ENCODE measurements around the gene KRT86. TPM values are rescaled to one million over a fixed set of nuclear protein-coding genes. Genes with fewer than 3 reads are reported as not detected.

KRT86 gene
- total and polyA plus RNA-seq, 4 donors, result 0.39 to 3.2 (median 1.3) TPM

GRCh38 chr12:52320784-52321400 lies 46.4 kb downstream of the KRT86 start, which contains the start of gene KRT83:
KRT83 (minus strand) TSS chr12:52321398; CDS start chr12:52321335, 63 bp downstream.
- Histone ChIP-seq H3K4me1 (ENCODE audit: control insufficient read depth in 1 of 2, insufficient read depth in 2 of 2, low read length in 2 of 2) (no peaks in the 10 kb centered on the region), H3K9me3 (ENCODE audit: control insufficient read depth, low read length) (no peaks in the 10 kb centered on the region), H3K36me3 (ENCODE audit: control insufficient read depth in 1 of 2, insufficient read depth in 2 of 2, low read length in 1 of 2) (no peaks in the 10 kb centered on the region), H3K27me3 (ENCODE audit: control insufficient read depth in 1 of 2, insufficient read depth in 2 of 2, low read length in 1 of 2) (no peaks in the 10 kb centered on the region), H3K4me3 (ENCODE audit: low read length in 2 of 2) (no peak within 1 kb of the TSS), H3K27ac (ENCODE audit: low read depth in 1 of 2, low read length in 2 of 2) (no peak within 1 kb of the TSS)
- 81 to 83% methylated on average over 32 to 35 of the region's 35 CpGs for WGBS, 2 donors
- intact Hi-C loops (cut with DNase I), result loop anchor here in 1 of 2 donors (5.0 kb wide), 2 partner anchors 39 to 109 kb away; no protein-coding TSS in a partner anchor
- peak in 1 of 2 donors; percentile 46 for DNase-seq
- no peak for ATAC-seq (ENCODE audit: low FRiP score)

- DNase-seq (peak in 1 of 2 donors; percentile 68), ATAC-seq (ENCODE audit: low FRiP score) (no peak)
- H3K27me3 ChIP-seq (ENCODE audit: control insufficient read depth in 1 of 2, insufficient read depth in 2 of 2, low read length in 1 of 2), result no peaks in the 10 kb centered on the region
- H3K4me1 ChIP-seq (ENCODE audit: control insufficient read depth in 1 of 2, insufficient read depth in 2 of 2, low read length in 2 of 2), result no peaks in the 10 kb centered on the region
- 89 to 93% methylated on average over 4 of the region's 4 CpGs for WGBS, 2 donors
- no peaks in the 10 kb centered on the region for H3K36me3 ChIP-seq (ENCODE audit: control insufficient read depth in 1 of 2, insufficient read depth in 2 of 2, low read length in 1 of 2)
- intact Hi-C loops (cut with DNase I), result loop anchor here in 1 of 2 donors (5.0 kb wide), 2 partner anchors 39 to 109 kb away; no protein-coding TSS in a partner anchor
- H3K27ac ChIP-seq (ENCODE audit: low read depth in 1 of 2, low read length in 2 of 2), result no peak overlapping the region
- H3K4me3 ChIP-seq (ENCODE audit: low read length in 2 of 2), result no peak overlapping the region
- no peaks in the 10 kb centered on the region for H3K9me3 ChIP-seq (ENCODE audit: control insufficient read depth, low read length)
Measured at GRCh38 chr12:52321418-52321817, 47.0 kb downstream of the KRT86 start.

- intact Hi-C loops (cut with DNase I), result loop anchor here in 1 of 2 donors (5.0 kb wide), 2 partner anchors 40 to 110 kb away; no protein-coding TSS in a partner anchor
- DNase-seq, result peak in 1 of 2 donors; percentile 42
- no peak for ATAC-seq (ENCODE audit: low FRiP score)
- Histone ChIP-seq H3K27ac (ENCODE audit: low read depth in 1 of 2, low read length in 2 of 2) (no peak overlapping the region), H3K4me1 (ENCODE audit: control insufficient read depth in 1 of 2, insufficient read depth in 2 of 2, low read length in 2 of 2) (no peaks in the 10 kb centered on the region), H3K36me3 (ENCODE audit: control insufficient read depth in 1 of 2, insufficient read depth in 2 of 2, low read length in 1 of 2) (no peaks in the 10 kb centered on the region), H3K9me3 (ENCODE audit: control insufficient read depth, low read length) (no peaks in the 10 kb centered on the region), H3K4me3 (ENCODE audit: low read length in 2 of 2) (no peak overlapping the region), H3K27me3 (ENCODE audit: control insufficient read depth in 1 of 2, insufficient read depth in 2 of 2, low read length in 1 of 2) (no peaks in the 10 kb centered on the region)
- WGBS, 2 donors, result 97 to 100% methylated on average over 1 of the region's 1 CpG
Measured at GRCh38 chr12:52322069-52322468, 47.6 kb downstream of the KRT86 start.

- Histone ChIP-seq H3K4me3 (ENCODE audit: low read length in 2 of 2) (no peak overlapping the region), H3K9me3 (ENCODE audit: control insufficient read depth, low read length) (no peaks in the 10 kb centered on the region), H3K4me1 (ENCODE audit: control insufficient read depth in 1 of 2, insufficient read depth in 2 of 2, low read length in 2 of 2) (no peaks in the 10 kb centered on the region), H3K36me3 (ENCODE audit: control insufficient read depth in 1 of 2, insufficient read depth in 2 of 2, low read length in 1 of 2) (no peaks in the 10 kb centered on the region), H3K27ac (ENCODE audit: low read depth in 1 of 2, low read length in 2 of 2) (no peak overlapping the region), H3K27me3 (ENCODE audit: control insufficient read depth in 1 of 2, insufficient read depth in 2 of 2, low read length in 1 of 2) (no peaks in the 10 kb centered on the region)
- no peak for ATAC-seq (ENCODE audit: low FRiP score)
- peak in 1 of 2 donors; percentile 56 for DNase-seq
- 80 to 93% methylated on average over 1 of the region's 1 CpG for WGBS, 2 donors
- intact Hi-C loops (cut with DNase I), result loop anchor here in 1 of 2 donors (5.0 kb wide), 2 partner anchors 41 to 111 kb away; no protein-coding TSS in a partner anchor
Measured at GRCh38 chr12:52323001-52323400, 48.6 kb downstream of the KRT86 start.

GRCh38 chr12:52323416-52324152 lies 49.1 kb downstream of the KRT86 start:
- WGBS, 2 donors, result 96 to 97% methylated on average over 10 of the region's 10 CpGs
- intact Hi-C loops (cut with DNase I), result loop anchor here in 1 of 2 donors (5.0 kb wide), 2 partner anchors 41 to 111 kb away; no protein-coding TSS in a partner anchor

GRCh38 chr12:52324153-52324444 lies 49.7 kb downstream of the KRT86 start:
- no peaks in the 10 kb centered on the region for H3K9me3 ChIP-seq (ENCODE audit: control insufficient read depth, low read length)
- no peaks in the 10 kb centered on the region for H3K36me3 ChIP-seq (ENCODE audit: control insufficient read depth in 1 of 2, insufficient read depth in 2 of 2, low read length in 1 of 2)
- ATAC-seq (ENCODE audit: low FRiP score) (no peak), DNase-seq (peak in 1 of 2 donors; percentile 42)
- H3K27ac ChIP-seq (ENCODE audit: low read depth in 1 of 2, low read length in 2 of 2), result no peak overlapping the region
- H3K4me3 ChIP-seq (ENCODE audit: low read length in 2 of 2), result no peak overlapping the region
- intact Hi-C loops (cut with DNase I), result loop anchor here in 1 of 2 donors (5.0 kb wide), 2 partner anchors 42 to 112 kb away; no protein-coding TSS in a partner anchor
- no peaks in the 10 kb centered on the region for H3K4me1 ChIP-seq (ENCODE audit: control insufficient read depth in 1 of 2, insufficient read depth in 2 of 2, low read length in 2 of 2)
- 95 to 97% methylated on average over 3 of the region's 3 CpGs for WGBS, 2 donors
- H3K27me3 ChIP-seq (ENCODE audit: control insufficient read depth in 1 of 2, insufficient read depth in 2 of 2, low read length in 1 of 2), result no peaks in the 10 kb centered on the region

More at GRCh38 chr12:52323416-52324152, 49.1 kb downstream of the KRT86 start:
- no peaks in the 10 kb centered on the region for H3K4me1 ChIP-seq (ENCODE audit: control insufficient read depth in 1 of 2, insufficient read depth in 2 of 2, low read length in 2 of 2)
- no peak overlapping the region for H3K27ac ChIP-seq (ENCODE audit: low read depth in 1 of 2, low read length in 2 of 2)
- H3K36me3 ChIP-seq (ENCODE audit: control insufficient read depth in 1 of 2, insufficient read depth in 2 of 2, low read length in 1 of 2), result no peaks in the 10 kb centered on the region
- H3K4me3 ChIP-seq (ENCODE audit: low read length in 2 of 2), result no peak overlapping the region
- DNase-seq, result peak in 1 of 2 donors; percentile 47
- no peaks in the 10 kb centered on the region for H3K9me3 ChIP-seq (ENCODE audit: control insufficient read depth, low read length)
- no peak for ATAC-seq (ENCODE audit: low FRiP score)
- H3K27me3 ChIP-seq (ENCODE audit: control insufficient read depth in 1 of 2, insufficient read depth in 2 of 2, low read length in 1 of 2), result no peaks in the 10 kb centered on the region

GRCh38 chr12:52327052-52327829 lies 52.8 kb downstream of the KRT86 start:
- ATAC-seq (ENCODE audit: low FRiP score) (peak; percentile 81), DNase-seq (peak; percentile 86 to 88)
- intact Hi-C loops (cut with DNase I), result loop anchor here (1.0 to 5.0 kb wide), 4 partner anchors 100 to 171 kb away; no protein-coding TSS in a partner anchor
- Histone ChIP-seq H3K27me3 (ENCODE audit: control insufficient read depth in 1 of 2, insufficient read depth in 2 of 2, low read length in 1 of 2) (no peaks in the 10 kb centered on the region), H3K27ac (ENCODE audit: low read depth in 1 of 2, low read length in 2 of 2) (peak overlapping the region in 1 of 2 donors; percentile 27), H3K4me1 (ENCODE audit: control insufficient read depth in 1 of 2, insufficient read depth in 2 of 2, low read length in 2 of 2) (no peaks in the 10 kb centered on the region), H3K9me3 (ENCODE audit: control insufficient read depth, low read length) (no peaks in the 10 kb centered on the region), H3K36me3 (ENCODE audit: control insufficient read depth in 1 of 2, insufficient read depth in 2 of 2, low read length in 1 of 2) (no peaks in the 10 kb centered on the region), H3K4me3 (ENCODE audit: low read length in 2 of 2) (no peak overlapping the region)
- WGBS, 2 donors, result 54 to 64% methylated on average over 11 of the region's 11 CpGs

- Histone ChIP-seq H3K36me3 (ENCODE audit: control insufficient read depth in 1 of 2, insufficient read depth in 2 of 2, low read length in 1 of 2) (no peaks in the 10 kb centered on the region), H3K4me3 (ENCODE audit: low read length in 2 of 2) (no peak overlapping the region), H3K9me3 (ENCODE audit: control insufficient read depth, low read length) (no peaks in the 10 kb centered on the region), H3K4me1 (ENCODE audit: control insufficient read depth in 1 of 2, insufficient read depth in 2 of 2, low read length in 2 of 2) (no peaks in the 10 kb centered on the region), H3K27me3 (ENCODE audit: control insufficient read depth in 1 of 2, insufficient read depth in 2 of 2, low read length in 1 of 2) (no peaks in the 10 kb centered on the region), H3K27ac (ENCODE audit: low read depth in 1 of 2, low read length in 2 of 2) (no peak overlapping the region)
- WGBS, 2 donors, result 66 to 69% methylated on average over 10 of the region's 10 CpGs
- intact Hi-C loops (cut with DNase I), result loop anchor here (1.0 to 5.0 kb wide), 4 partner anchors 101 to 172 kb away; no protein-coding TSS in a partner anchor
- ATAC-seq (ENCODE audit: low FRiP score), result no peak
- peak in 1 of 2 donors; percentile 61 for DNase-seq
Measured at GRCh38 chr12:52327830-52328500, 53.5 kb downstream of the KRT86 start.
